PC-3 (cell line): ENCODE data around the gene MRPL14. TPM values are rescaled to one million over a fixed set of nuclear protein-coding genes. Genes with fewer than 3 reads are reported as not detected.

Experiments used
- ATAC-seq: fragments of 200-7000 bp; cut with Tn5 transposase; 2 replicates; pipeline ENCODE4 v1.9.1; 2020; ENCODE audit warnings: mild to moderate bottlenecking, moderate library complexity
- BruUV-seq: library from RNA; stranded (reverse); fragments of 400-500 nt; replicated peaks from 2 replicates; lab custom pipeline; 2021; lab: Mats Ljungman, UMichigan
- CTCF ChIA-PET: fragments of 300-600 bp; sonication (Branson Sonifier 250); formaldehyde crosslinking; loops from one replicate; lab custom pipeline; 2022; ENCODE audit warnings: antibody characterized with exemption; lab: Charles Lee
- POLR2A ChIA-PET: fragments of 300-600 bp; sonication (Branson Sonifier 250); formaldehyde crosslinking; loops from one replicate; lab custom pipeline; 2022; ENCODE audit warnings: antibody characterized with exemption; ENCODE audit not compliant: unreplicated experiment; lab: Charles Lee
- DNase-seq: peaks from one replicate; pipeline ENCODE4 v3.0.0-alpha.2; 2015
- H2AFZ ChIP-seq: fragments of 300-600 bp; sonication (generic); 2 replicates; pipeline ENCODE4 v1.6.0; 2016; ENCODE audit warnings: antibody characterized with exemption, low read length
- H3F3A ChIP-seq: fragments of 300-600 bp; sonication (generic); one replicate; pipeline ENCODE4 v1.6.0; 2017; ENCODE audit warnings: antibody characterized with exemption, low read length, control low read depth, mild to moderate bottlenecking; ENCODE audit not compliant: unreplicated experiment
- H3K27ac ChIP-seq: fragments of 300-600 bp; sonication (generic); 2 replicates; pipeline ENCODE4 v1.5.1; 2016; ENCODE audit warnings: mild to moderate bottlenecking, low read length
- H3K27me3 ChIP-seq: fragments of 300-600 bp; sonication (generic); 2 replicates; pipeline ENCODE4 v1.6.1; 2016; ENCODE audit warnings: low read length, mixed read lengths
- H3K36me3 ChIP-seq: fragments of 300-600 bp; sonication (generic); 2 replicates; pipeline ENCODE4 v1.6.1; 2016; ENCODE audit warnings: low read depth, mixed run types, low read length, mixed read lengths
- H3K4me1 ChIP-seq: fragments of 300-600 bp; sonication (generic); 2 replicates; pipeline ENCODE4 v1.5.1; 2016; ENCODE audit warnings: low read length; ENCODE audit not compliant: insufficient read depth
- H3K4me2 ChIP-seq: fragments of 300-600 bp; sonication (generic); 2 replicates; pipeline ENCODE4 v1.6.0; 2016; ENCODE audit warnings: low read length
- H3K4me3 ChIP-seq: fragments of 300-600 bp; sonication (generic); 2 replicates; pipeline ENCODE4 v1.5.1; 2016; ENCODE audit warnings: mild to moderate bottlenecking, low read length, mixed read lengths
- H3K79me2 ChIP-seq: fragments of 300-600 bp; sonication (generic); 2 replicates; pipeline ENCODE4 v1.6.1; 2017; ENCODE audit warnings: low read length, mixed read lengths
- H3K9ac ChIP-seq: fragments of 300-600 bp; sonication (generic); 2 replicates; pipeline ENCODE4 v1.6.0; 2016; ENCODE audit warnings: mild to moderate bottlenecking, low read length
- H3K9me2 ChIP-seq: fragments of 300-600 bp; sonication (generic); replicated peaks from 2 replicates; pipeline ENCODE4 v1.6.1; 2016; ENCODE audit warnings: mixed run types, low read length, mixed read lengths
- H3K9me3 ChIP-seq: fragments of 300-600 bp; sonication (generic); 2 replicates; pipeline ENCODE4 v1.6.1; 2016; ENCODE audit warnings: low read length, mixed read lengths
- H4K20me1 ChIP-seq: fragments of 300-600 bp; sonication (generic); 2 replicates; pipeline ENCODE4 v1.6.1; 2016; ENCODE audit warnings: low read length, mixed read lengths
- CTCF ChIP-seq: fragments of 300-600 bp; sonication (generic); conservative IDR thresholded peaks from 2 replicates; pipeline ENCODE4 v1.5.1; 2017; ENCODE audit warnings: antibody characterized with exemption, low read depth, mild to moderate bottlenecking, low read length
- EZH2 ChIP-seq: fragments of 300-600 bp; sonication (generic); IDR thresholded peaks from one replicate; pipeline ENCODE4 v1.6.1; 2017; ENCODE audit warnings: antibody characterized with exemption, mild to moderate bottlenecking, low read length; ENCODE audit not compliant: unreplicated experiment
- EZH2phosphoT487 ChIP-seq: fragments of 300-600 bp; sonication (generic); IDR thresholded peaks from 2 replicates; pipeline ENCODE4 v1.6.1; 2018; ENCODE audit warnings: mild to moderate bottlenecking, antibody characterized with exemption, low read length, borderline replicate concordance
- intact Hi-C: fragments of 100-400 bp; cut with micrococcal nuclease; formaldehyde crosslinking; loops from 2 replicates; pipeline ENCODE4 v1.9.0; 2023
- total RNA-seq: library from RNA; depleted of rRNA; stranded (reverse); fragments of >200 nt; gene quantifications from 2 replicates; pipeline ENCODE4 v1.2.3, GENCODE V29; 2014

MRPL14 gene
- total RNA-seq, 1 experiment from 2014 or later = 192 TPM

GRCh38 chr6:44149369-44150012, 22.2 kb upstream of the MRPL14 start:
- TF ChIP-seq CTCF (no peak), EZH2phosphoT487 (no peak), EZH2 (no peak)
- Histone ChIP-seq H2AFZ (no peak overlapping the region), H3K9me3 (no peaks in the 10 kb centered on the region), H3K27me3 (no peaks in the 10 kb centered on the region), H3K27ac (no peak overlapping the region), H3K4me1 (no peaks in the 10 kb centered on the region), H3K9ac (no peak overlapping the region), H4K20me1 (no peaks in the 10 kb centered on the region), H3K4me3 (no peak overlapping the region), H3F3A (no peaks in the 10 kb centered on the region), H3K36me3 (peaks cover 10% of the 10 kb centered on the region), H3K79me2 (no peaks in the 10 kb centered on the region), H3K9me2 (no peaks in the 10 kb centered on the region), H3K4me2 (no peak overlapping the region)
- ChIA-PET POLR2A (no interaction called here), CTCF (interaction anchor here (0.5 kb wide), 1 partner anchor 38 kb away, joined by 3 read pairs; no protein-coding TSS in a partner anchor)
- intact Hi-C loops = no loop called here
- DNase-seq (no peak), ATAC-seq (no peak)
- BruUV-seq = no TSS peak

DNA sequence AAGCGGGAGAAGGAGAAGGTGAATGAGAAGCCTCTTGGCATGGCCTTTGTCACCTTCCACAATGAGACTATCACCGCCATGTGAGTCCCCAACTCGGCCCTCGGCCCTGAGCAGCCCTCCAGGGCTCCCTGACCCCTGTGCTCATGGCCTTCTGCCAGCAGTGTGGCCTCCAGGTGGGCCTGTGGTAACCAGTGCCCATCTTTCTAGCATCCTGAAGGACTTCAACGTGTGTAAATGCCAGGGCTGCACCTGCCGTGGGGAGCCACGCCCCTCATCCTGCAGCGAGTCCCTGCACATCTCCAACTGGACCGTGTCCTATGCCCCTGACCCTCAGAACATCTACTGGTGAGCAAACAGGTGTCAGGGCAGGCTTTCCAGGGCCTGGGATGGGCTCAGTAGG, 21.1 kb upstream of the MRPL14 start:
- no TSS peak for BruUV-seq
- Histone ChIP-seq H3K27me3 (no peaks in the 10 kb centered on the region), H3K9me3 (no peaks in the 10 kb centered on the region), H3K27ac (no peak overlapping the region), H3K9ac (no peak overlapping the region), H3K4me3 (no peak overlapping the region), H3F3A (no peaks in the 10 kb centered on the region), H3K4me1 (no peaks in the 10 kb centered on the region), H3K9me2 (no peaks in the 10 kb centered on the region), H4K20me1 (no peaks in the 10 kb centered on the region), H3K4me2 (no peak overlapping the region), H3K79me2 (no peaks in the 10 kb centered on the region), H2AFZ (no peak overlapping the region), H3K36me3 (peaks cover 12% of the 10 kb centered on the region)
- ChIA-PET CTCF (no interaction called here), POLR2A (no interaction called here)
- ATAC-seq (no peak), DNase-seq (no peak)
- no peak for TF ChIP-seq EZH2phosphoT487
- TF ChIP-seq CTCF = no peak
- intact Hi-C loops = no loop called here

DNA sequence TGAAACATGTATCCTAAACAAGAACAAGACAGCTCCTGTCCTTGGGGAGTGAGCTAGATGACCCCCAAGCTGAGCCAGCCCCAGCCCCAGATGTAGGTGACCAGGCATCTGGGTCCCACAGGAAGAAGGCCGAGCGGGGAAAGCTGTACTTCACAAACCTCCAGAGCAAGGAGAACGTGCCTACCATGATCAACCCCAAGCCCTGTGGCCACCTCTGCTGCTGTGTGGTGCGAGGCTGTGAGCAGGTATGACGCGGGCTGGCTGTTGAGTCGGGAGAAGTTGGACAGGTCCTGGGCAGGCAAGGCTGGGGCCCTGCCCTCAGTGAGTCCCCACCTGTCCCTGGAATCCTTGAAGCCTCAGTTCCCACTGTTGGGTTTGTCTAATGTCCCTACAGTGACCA, 20.0 kb upstream of the MRPL14 start:
- DNase-seq = no peak
- no peaks in the 10 kb centered on the region for H3K4me1 ChIP-seq
- no peak overlapping the region for H3K4me2 ChIP-seq
- intact Hi-C loops = no loop called here
- H3K4me3 ChIP-seq = no peak overlapping the region
- peaks cover 16% of the 10 kb centered on the region for H3K36me3 ChIP-seq
- H4K20me1 ChIP-seq = no peaks in the 10 kb centered on the region
- CTCF ChIA-PET = no interaction called here
- H3K79me2 ChIP-seq = no peaks in the 10 kb centered on the region
- BruUV-seq = no TSS peak
- H3K27me3 ChIP-seq = no peaks in the 10 kb centered on the region
- no peak overlapping the region for H3K9ac ChIP-seq
- ATAC-seq = no peak
- POLR2A ChIA-PET = no interaction called here
- no peaks in the 10 kb centered on the region for H3K9me2 ChIP-seq
- no peak overlapping the region for H2AFZ ChIP-seq
- no peak overlapping the region for H3K27ac ChIP-seq
- H3K9me3 ChIP-seq = no peaks in the 10 kb centered on the region
- no peaks in the 10 kb centered on the region for H3F3A ChIP-seq
- TF ChIP-seq EZH2 = no peak
- no peak for TF ChIP-seq EZH2phosphoT487
- TF ChIP-seq CTCF = no peak
